Hematopoietic multipotent progenitor cell (in vitro differentiated cells): ENCODE data around the gene KRT9. TPM values are rescaled to one million over a fixed set of nuclear protein-coding genes. Genes with fewer than 3 reads are reported as not detected.
"Not testable (repeated sequence)": the region's sequence is repeated elsewhere in the genome, so short reads cannot be mapped to it uniquely, and the experiment has no call there.

Experiments used
- DNase-seq, 3 donors: peaks; one replicate each; pipeline ENCODE4 v3.0.0-alpha.2; 2011 to 2015; ENCODE audit warnings: low read depth in 2 of 3, low spot score in 2 of 3
- total RNA-seq: library from RNA; depleted of rRNA; stranded (reverse); fragments of >200 nt; gene quantifications from one replicate; pipeline ENCODE4 v1.2.3, GENCODE V29; 2012

Gene KRT9
- total RNA-seq, 1 donor = not detected

GRCh38 chr17:41579484-41580243 is 7.8 kb upstream of the KRT9 start:
- DNase-seq = peak; percentile 19 to 89 (median 75)

- DNase-seq = no peak
Observed at GRCh38 chr17:41578971-41579370, 7.1 kb upstream of the KRT9 start.

GRCh38 chr17:41578538-41578937 is 6.7 kb upstream of the KRT9 start:
- no peak for DNase-seq

- not testable (repeated sequence) for DNase-seq
Observed at GRCh38 chr17:41576740-41577139, 4.9 kb upstream of the KRT9 start.

- DNase-seq = no peak
Observed at GRCh38 chr17:41575336-41575735, 3.5 kb upstream of the KRT9 start.

GRCh38 chr17:41567317-41567716 is 4.5 kb downstream of the KRT9 start:
- no peak for DNase-seq

- no peak for DNase-seq
Observed at GRCh38 chr17:41565338-41565737, 6.5 kb downstream of the KRT9 start.

GRCh38 chr17:41563607-41564170 is 8.2 kb downstream of the KRT9 start:
- no peak for DNase-seq

- DNase-seq = no peak
Observed at GRCh38 chr17:41561554-41561953, 10.3 kb downstream of the KRT9 start.

- DNase-seq = no peak
Observed at GRCh38 chr17:41559548-41559947, 12.3 kb downstream of the KRT9 start.

- no peak for DNase-seq
Observed at GRCh38 chr17:41556931-41557330, 14.9 kb downstream of the KRT9 start.

- DNase-seq = no peak
Observed at GRCh38 chr17:41556306-41556705, 15.6 kb downstream of the KRT9 start.

GRCh38 chr17:41555105-41555887 is 16.6 kb downstream of the KRT9 start:
- no peak for DNase-seq

- DNase-seq = no peak
Observed at GRCh38 chr17:41553987-41554680, 17.7 kb downstream of the KRT9 start.

GRCh38 chr17:41553176-41553575 is 18.7 kb downstream of the KRT9 start:
- DNase-seq = no peak

- DNase-seq = no peak
Observed at GRCh38 chr17:41552455-41552854, 19.4 kb downstream of the KRT9 start.

GRCh38 chr17:41551365-41551764 is 20.5 kb downstream of the KRT9 start:
- no peak for DNase-seq

- no peak for DNase-seq
Observed at GRCh38 chr17:41549596-41550039, 22.2 kb downstream of the KRT9 start.

GRCh38 chr17:41548844-41549595 is 22.8 kb downstream of the KRT9 start:
- DNase-seq = peak; percentile 63 to 89 (median 70)
